Mucosa of stomach (tissue), 1 donor: Measurements from ENCODE around the gene ZNF275.
"Not testable (repeated sequence)": the region's sequence is repeated elsewhere in the genome, so short reads cannot be mapped to it uniquely, and the experiment has no call there.

Source experiments
- H3K27me3 ChIP-seq: one replicate; pipeline ENCODE4 v1.7.0; 2013; ENCODE audit warnings: mild to moderate bottlenecking, low read length; ENCODE audit not compliant: control insufficient read depth, insufficient read depth
- H3K36me3 ChIP-seq: one replicate; pipeline ENCODE4 v1.7.0; 2013; ENCODE audit warnings: low read length; ENCODE audit not compliant: control insufficient read depth, insufficient read depth
- H3K4me1 ChIP-seq: one replicate; pipeline ENCODE4 v1.7.0; 2013; ENCODE audit warnings: mild to moderate bottlenecking, low read length; ENCODE audit not compliant: control insufficient read depth, insufficient read depth
- H3K4me3 ChIP-seq: one replicate; pipeline ENCODE4 v1.7.0; 2013; ENCODE audit warnings: low read length
- H3K9ac ChIP-seq: one replicate; pipeline ENCODE4 v1.7.0; 2013; ENCODE audit warnings: mild to moderate bottlenecking, low read length, moderate library complexity
- H3K9me3 ChIP-seq: one replicate; pipeline ENCODE4 v1.7.0; 2013; ENCODE audit warnings: mild to moderate bottlenecking, low read length, moderate library complexity; ENCODE audit not compliant: control insufficient read depth
- donor health status: Pancreatic carcinoma.

The ZNF275 gene

GRCh38 chrX:153384973-153385372 lies 51.0 kb downstream of the ZNF275 start:
- not testable (repeated sequence) for H3K9me3 ChIP-seq, H3K4me3 ChIP-seq, H3K27me3 ChIP-seq, H3K9ac ChIP-seq, H3K4me1 ChIP-seq, H3K36me3 ChIP-seq

GRCh38 chrX:153386097-153386496 lies 52.1 kb downstream of the ZNF275 start:
- H3K4me1 ChIP-seq, result no peaks in the 10 kb centered on the region
- no peak overlapping the region for H3K4me3 ChIP-seq
- H3K9me3 ChIP-seq, result no peaks in the 10 kb centered on the region
- H3K9ac ChIP-seq, result no peak overlapping the region
- no peaks in the 10 kb centered on the region for H3K36me3 ChIP-seq
- no peaks in the 10 kb centered on the region for H3K27me3 ChIP-seq

- Histone ChIP-seq H3K27me3 (no peaks in the 10 kb centered on the region), H3K4me3 (no peak overlapping the region), H3K4me1 (no peaks in the 10 kb centered on the region), H3K9me3 (no peaks in the 10 kb centered on the region), H3K36me3 (no peaks in the 10 kb centered on the region), H3K9ac (no peak overlapping the region)
Measured at GRCh38 chrX:153387345-153387744, 53.4 kb downstream of the ZNF275 start.

- H3K9me3 ChIP-seq, result no peaks in the 10 kb centered on the region
- H3K4me3 ChIP-seq, result no peak overlapping the region
- no peaks in the 10 kb centered on the region for H3K27me3 ChIP-seq
- no peaks in the 10 kb centered on the region for H3K36me3 ChIP-seq
- H3K9ac ChIP-seq, result no peak overlapping the region
- H3K4me1 ChIP-seq, result no peaks in the 10 kb centered on the region
Measured at GRCh38 chrX:153387987-153388721, 54.2 kb downstream of the ZNF275 start.

- Histone ChIP-seq H3K9me3 (no peaks in the 10 kb centered on the region), H3K4me3 (no peak overlapping the region), H3K9ac (no peak overlapping the region), H3K4me1 (no peaks in the 10 kb centered on the region), H3K36me3 (no peaks in the 10 kb centered on the region), H3K27me3 (no peaks in the 10 kb centered on the region)
Measured at GRCh38 chrX:153388722-153389459, 54.9 kb downstream of the ZNF275 start.

GRCh38 chrX:153389460-153389768 lies 55.5 kb downstream of the ZNF275 start:
- H3K9me3 ChIP-seq, H3K9ac ChIP-seq, H3K36me3 ChIP-seq, H3K4me1 ChIP-seq, H3K4me3 ChIP-seq, H3K27me3 ChIP-seq: not testable (repeated sequence)

- no peak overlapping the region for H3K9ac ChIP-seq
- H3K36me3 ChIP-seq, result no peaks in the 10 kb centered on the region
- no peaks in the 10 kb centered on the region for H3K27me3 ChIP-seq
- no peak overlapping the region for H3K4me3 ChIP-seq
- no peaks in the 10 kb centered on the region for H3K4me1 ChIP-seq
- H3K9me3 ChIP-seq, result no peaks in the 10 kb centered on the region
Measured at GRCh38 chrX:153392642-153393321, 58.8 kb downstream of the ZNF275 start.

- H3K9me3 ChIP-seq, result no peaks in the 10 kb centered on the region
- H3K4me1 ChIP-seq, result no peaks in the 10 kb centered on the region
- no peak overlapping the region for H3K9ac ChIP-seq
- H3K27me3 ChIP-seq, result no peaks in the 10 kb centered on the region
- H3K36me3 ChIP-seq, result no peaks in the 10 kb centered on the region
- no peak overlapping the region for H3K4me3 ChIP-seq
Measured at GRCh38 chrX:153394612-153395011, 60.7 kb downstream of the ZNF275 start.

- H3K9me3 ChIP-seq, result no peaks in the 10 kb centered on the region
- no peak overlapping the region for H3K9ac ChIP-seq
- no peaks in the 10 kb centered on the region for H3K27me3 ChIP-seq
- H3K36me3 ChIP-seq, result no peaks in the 10 kb centered on the region
- no peaks in the 10 kb centered on the region for H3K4me1 ChIP-seq
- no peak overlapping the region for H3K4me3 ChIP-seq
Measured at GRCh38 chrX:153395613-153396319, 61.8 kb downstream of the ZNF275 start.

- no peaks in the 10 kb centered on the region for H3K27me3 ChIP-seq
- H3K4me1 ChIP-seq, result no peaks in the 10 kb centered on the region
- no peak overlapping the region for H3K4me3 ChIP-seq
- H3K9ac ChIP-seq, result no peak overlapping the region
- H3K9me3 ChIP-seq, result no peaks in the 10 kb centered on the region
- no peaks in the 10 kb centered on the region for H3K36me3 ChIP-seq
Measured at GRCh38 chrX:153396320-153397195, 62.6 kb downstream of the ZNF275 start.

- no peaks in the 10 kb centered on the region for H3K36me3 ChIP-seq
- H3K4me1 ChIP-seq, result no peaks in the 10 kb centered on the region
- no peak overlapping the region for H3K4me3 ChIP-seq
- no peaks in the 10 kb centered on the region for H3K9me3 ChIP-seq
- no peaks in the 10 kb centered on the region for H3K27me3 ChIP-seq
- no peak overlapping the region for H3K9ac ChIP-seq
Measured at GRCh38 chrX:153397256-153397960, 63.5 kb downstream of the ZNF275 start.
